ENCODE results near the gene PRKD1. TPM values are rescaled to one million over a fixed set of nuclear protein-coding genes. Genes with fewer than 3 reads are reported as not detected.

The PRKD1 gene
- total and polyA plus RNA-seq, 2 experiments from 2014 or later: 7.5 to 16.5 TPM

GRCh38 chr14:29636870-29637269 lies 290.8 kb downstream of the PRKD1 start:
- no peak overlapping the region for H3K4me2 ChIP-seq
- no peaks in the 10 kb centered on the region for H3K79me2 ChIP-seq
- H3K4me3 ChIP-seq: no peak overlapping the region
- H2AFZ ChIP-seq: no peak overlapping the region
- WGBS (ENCODE audit: low lambda C conversion rate, missing lambda C conversion rate): 77% methylated on average over 3 of the region's 3 CpGs
- no peaks in the 10 kb centered on the region for H3K9me2 ChIP-seq (replicated peaks; ENCODE audit: insufficient read depth)
- H3K4me1 ChIP-seq (ENCODE audit: insufficient read depth): no peaks in the 10 kb centered on the region
- H3K27ac ChIP-seq: no peak overlapping the region
- TF ChIP-seq CTCF (IDR thresholded peaks at IDR 0.05; ENCODE audit: poor library complexity) (no peak), EZH2 (IDR thresholded peaks at IDR 0.05; ENCODE audit: borderline replicate concordance) (no peak), EZH2phosphoT487 (IDR thresholded peaks at IDR 0.05; ENCODE audit: low read depth, severe bottlenecking, unreplicated experiment) (no peak)
- no peak for DNase-seq (ENCODE audit: low spot score)
- H3K27me3 ChIP-seq: no peaks in the 10 kb centered on the region
- H4K20me1 ChIP-seq (ENCODE audit: insufficient read depth, poor library complexity, severe bottlenecking): no peaks in the 10 kb centered on the region
- no peaks in the 10 kb centered on the region for H3K36me3 ChIP-seq (replicated peaks; ENCODE audit: insufficient read depth, low read depth)
- no peaks in the 10 kb centered on the region for H3K9me3 ChIP-seq (ENCODE audit: low read depth)

GRCh38 chr14:29630566-29631160 lies 297.0 kb downstream of the PRKD1 start:
- TF ChIP-seq EZH2 (IDR thresholded peaks at IDR 0.05; ENCODE audit: borderline replicate concordance) (no peak), CTCF (IDR thresholded peaks at IDR 0.05; ENCODE audit: poor library complexity) (no peak), EZH2phosphoT487 (IDR thresholded peaks at IDR 0.05; ENCODE audit: low read depth, severe bottlenecking, unreplicated experiment) (no peak)
- no peak for DNase-seq (ENCODE audit: low spot score)
- Histone ChIP-seq H3K36me3 (replicated peaks; ENCODE audit: insufficient read depth, low read depth) (no peaks in the 10 kb centered on the region), H3K27me3 (no peaks in the 10 kb centered on the region), H3K79me2 (no peaks in the 10 kb centered on the region), H3K4me3 (no peak overlapping the region), H3K9me2 (replicated peaks; ENCODE audit: insufficient read depth) (no peaks in the 10 kb centered on the region), H3K9me3 (ENCODE audit: low read depth) (no peaks in the 10 kb centered on the region), H4K20me1 (ENCODE audit: insufficient read depth, poor library complexity, severe bottlenecking) (no peaks in the 10 kb centered on the region), H3K27ac (no peak overlapping the region), H3K4me1 (ENCODE audit: insufficient read depth) (no peaks in the 10 kb centered on the region), H2AFZ (no peak overlapping the region), H3K4me2 (no peak overlapping the region)
- 88% methylated on average over 5 of the region's 5 CpGs for WGBS (ENCODE audit: low lambda C conversion rate, missing lambda C conversion rate)

GRCh38 chr14:29629839-29630238 lies 297.8 kb downstream of the PRKD1 start:
- no peak for DNase-seq (ENCODE audit: low spot score)
- no peaks in the 10 kb centered on the region for H4K20me1 ChIP-seq (ENCODE audit: insufficient read depth, poor library complexity, severe bottlenecking)
- TF ChIP-seq CTCF (IDR thresholded peaks at IDR 0.05; ENCODE audit: poor library complexity): no peak
- no peak for TF ChIP-seq EZH2 (IDR thresholded peaks at IDR 0.05; ENCODE audit: borderline replicate concordance)
- TF ChIP-seq EZH2phosphoT487 (IDR thresholded peaks at IDR 0.05; ENCODE audit: low read depth, severe bottlenecking, unreplicated experiment): no peak
- no peaks in the 10 kb centered on the region for H3K79me2 ChIP-seq
- H3K4me1 ChIP-seq (ENCODE audit: insufficient read depth): no peaks in the 10 kb centered on the region
- no peak overlapping the region for H3K27ac ChIP-seq
- H3K36me3 ChIP-seq (replicated peaks; ENCODE audit: insufficient read depth, low read depth): no peaks in the 10 kb centered on the region
- no peak overlapping the region for H3K4me2 ChIP-seq
- H3K27me3 ChIP-seq: no peaks in the 10 kb centered on the region
- no peak overlapping the region for H3K4me3 ChIP-seq
- H3K9me2 ChIP-seq (replicated peaks; ENCODE audit: insufficient read depth): no peaks in the 10 kb centered on the region
- no peaks in the 10 kb centered on the region for H3K9me3 ChIP-seq (ENCODE audit: low read depth)
- H2AFZ ChIP-seq: no peak overlapping the region

- DNase-seq (ENCODE audit: low spot score): no peak
- 96% methylated on average over 3 of the region's 3 CpGs for WGBS (ENCODE audit: low lambda C conversion rate, missing lambda C conversion rate)
Measured at GRCh38 chr14:29627137-29627536, 300.5 kb downstream of the PRKD1 start.

More at GRCh38 chr14:29627137-29627536, 300.5 kb downstream of the PRKD1 start:
- Histone ChIP-seq H3K9me2 (replicated peaks; ENCODE audit: insufficient read depth) (no peaks in the 10 kb centered on the region), H2AFZ (no peak overlapping the region), H3K79me2 (no peaks in the 10 kb centered on the region), H3K9me3 (ENCODE audit: low read depth) (no peaks in the 10 kb centered on the region), H3K4me3 (no peak overlapping the region), H3K27me3 (no peaks in the 10 kb centered on the region), H4K20me1 (ENCODE audit: insufficient read depth, poor library complexity, severe bottlenecking) (no peaks in the 10 kb centered on the region), H3K4me1 (ENCODE audit: insufficient read depth) (no peaks in the 10 kb centered on the region), H3K27ac (no peak overlapping the region), H3K4me2 (no peak overlapping the region), H3K36me3 (replicated peaks; ENCODE audit: insufficient read depth, low read depth) (no peaks in the 10 kb centered on the region)
- TF ChIP-seq CTCF (IDR thresholded peaks at IDR 0.05; ENCODE audit: poor library complexity): no peak
- TF ChIP-seq EZH2phosphoT487 (IDR thresholded peaks at IDR 0.05; ENCODE audit: low read depth, severe bottlenecking, unreplicated experiment): no peak
- no peak for TF ChIP-seq EZH2 (IDR thresholded peaks at IDR 0.05; ENCODE audit: borderline replicate concordance)

Data from hepatocyte (in vitro differentiated cells).